A172 (cell line): ENCODE data around the gene ZBTB34. TPM values are rescaled to one million over a fixed set of nuclear protein-coding genes. Genes with fewer than 3 reads are reported as not detected.

ENCODE experiments used
- DNase-seq: peaks from one replicate; pipeline ENCODE4 v3.0.0-alpha.2; 2015; ENCODE audit warnings: low spot score
- total RNA-seq: library from RNA; depleted of rRNA; stranded (reverse); fragments of >200 nt; shearing (Covaris generic); gene quantifications from 2 replicates; pipeline ENCODE4 v1.2.3, GENCODE V29; 2014; rRNA removed

The ZBTB34 gene
- total RNA-seq, 1 experiment from 2014 or later, result 5.5 TPM

- DNase-seq, result no peak
These were observed 58.8 kb downstream of the ZBTB34 start for GRCh38 chr9:126919193-126919592.

- no peak for DNase-seq
These were observed 65.4 kb downstream of the ZBTB34 start for GRCh38 chr9:126925876-126926275.

DNA sequence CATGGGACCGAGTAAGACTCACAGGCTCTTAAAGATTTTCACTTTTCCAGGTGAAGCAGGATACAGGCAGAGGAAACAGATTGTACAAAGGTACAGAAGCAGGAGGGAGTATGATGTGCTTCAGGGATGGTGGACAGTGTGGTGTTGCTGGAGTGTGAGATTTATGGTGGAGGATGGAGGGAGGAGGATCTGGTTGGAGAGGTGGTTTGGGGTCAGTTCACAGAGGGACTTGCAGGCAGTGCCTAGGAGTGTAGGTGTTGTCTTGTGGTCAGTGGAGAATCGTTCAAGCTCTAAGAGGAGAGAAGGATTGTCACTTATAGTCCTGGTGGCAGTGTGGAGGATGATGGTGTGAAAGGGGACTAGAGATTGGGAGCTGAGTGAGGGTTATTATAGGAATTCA, 65.9 kb downstream of the ZBTB34 start:
- DNase-seq, result no peak

DNA sequence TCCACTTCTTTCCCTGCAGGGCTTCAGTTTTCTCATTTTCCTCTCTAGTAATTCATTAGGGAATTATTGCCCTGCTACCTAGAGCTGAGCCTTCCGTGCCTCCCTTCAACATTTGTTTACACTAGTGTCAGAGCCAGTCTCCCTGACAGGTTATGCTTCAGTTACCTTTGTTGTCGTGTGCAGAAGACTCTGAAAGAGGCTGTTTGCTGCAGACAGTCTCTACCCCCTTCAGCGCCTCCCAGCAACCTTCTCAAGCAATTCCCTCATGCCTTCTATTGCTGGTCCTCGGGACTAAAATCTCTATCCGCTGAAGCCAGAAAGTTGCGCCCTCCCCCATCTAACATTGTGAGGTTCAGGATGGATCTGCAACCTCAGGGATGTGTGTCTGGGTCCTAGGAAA, 67.0 kb downstream of the ZBTB34 start:
- DNase-seq, result no peak

- DNase-seq, result no peak
These were observed 72.5 kb downstream of the ZBTB34 start for GRCh38 chr9:126932871-126933321.

GRCh38 chr9:126933334-126933980, 73.0 kb downstream of the ZBTB34 start:
- no peak for DNase-seq

DNA sequence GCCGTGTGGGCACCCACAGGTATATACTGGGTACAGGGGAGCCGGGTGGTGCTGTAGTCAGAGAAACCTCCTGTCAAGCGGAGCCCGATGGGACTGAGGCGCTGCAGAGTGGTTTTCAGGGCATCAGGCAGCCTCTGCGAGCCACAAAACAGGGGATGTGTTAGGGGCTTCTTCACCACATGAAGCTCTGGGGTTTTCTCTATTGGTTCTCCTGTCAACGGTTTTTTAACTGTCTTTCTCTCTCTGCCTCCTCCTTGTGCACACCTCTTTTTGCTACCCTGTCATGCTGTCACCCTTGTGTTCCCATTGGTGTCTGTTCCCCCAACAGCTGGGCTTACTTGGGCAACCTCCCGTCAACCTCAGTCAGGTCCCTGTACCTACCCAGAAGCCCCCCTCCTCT, 74.0 kb downstream of the ZBTB34 start:
- DNase-seq, result no peak

Other genes starting within 250 kb of the ZBTB34 start
- 1.8 and 2.9 TPM in 2 replicates for gene LMX1B, start 246.7 kb upstream of the ZBTB34 start, total RNA-seq
- gene ZBTB43, start 55.6 kb upstream of the ZBTB34 start, total RNA-seq, result 13.3 and 15.0 TPM in 2 replicates
- 4.6 and 15.3 TPM in 2 replicates for gene RALGPS1, start 54.1 kb downstream of the ZBTB34 start, total RNA-seq